ENCODE results near the gene RRBP1. TPM values are rescaled to one million over a fixed set of nuclear protein-coding genes. Genes with fewer than 3 reads are reported as not detected.

The RRBP1 gene
- total RNA-seq, 1 donor from 2014 or later, result 355 TPM

- DNase-seq (ENCODE audit: low spot score), result no peak
These were observed 60.6 kb downstream of the RRBP1 start for GRCh38 chr20:17621229-17621968.

- no peak for DNase-seq (ENCODE audit: low spot score)
These were observed 61.4 kb downstream of the RRBP1 start for GRCh38 chr20:17620371-17621228.

GRCh38 chr20:17619351-17620093 lies 62.5 kb downstream of the RRBP1 start:
- no peak for DNase-seq (ENCODE audit: low spot score)

GRCh38 chr20:17618673-17619013 lies 63.4 kb downstream of the RRBP1 start:
- no peak for DNase-seq (ENCODE audit: low spot score)

GRCh38 chr20:17617868-17618672 lies 64.0 kb downstream of the RRBP1 start:
- no peak for DNase-seq (ENCODE audit: low spot score)

- no peak for DNase-seq (ENCODE audit: low spot score)
These were observed 64.7 kb downstream of the RRBP1 start for GRCh38 chr20:17617212-17617867.

- DNase-seq (ENCODE audit: low spot score), result no peak
These were observed 65.4 kb downstream of the RRBP1 start for GRCh38 chr20:17616480-17617211.

- DNase-seq (ENCODE audit: low spot score), result peak; percentile 13
These were observed 66.2 kb downstream of the RRBP1 start for GRCh38 chr20:17615645-17616479.

- DNase-seq (ENCODE audit: low spot score), result peak; percentile 21
These were observed 67.0 kb downstream of the RRBP1 start for GRCh38 chr20:17614812-17615644.

- peak; percentile 83 for DNase-seq (ENCODE audit: low spot score)
These were observed 67.7 kb downstream of the RRBP1 start for GRCh38 chr20:17614176-17614811.

GRCh38 chr20:17613328-17614175 lies 68.5 kb downstream of the RRBP1 start:
- no peak for DNase-seq (ENCODE audit: low spot score)

GRCh38 chr20:17612992-17613327 lies 69.1 kb downstream of the RRBP1 start:
- no peak for DNase-seq (ENCODE audit: low spot score)

- peak; percentile 44 for DNase-seq (ENCODE audit: low spot score)
These were observed 69.6 kb downstream of the RRBP1 start for GRCh38 chr20:17612287-17612991.

- no peak for DNase-seq (ENCODE audit: low spot score)
These were observed 70.3 kb downstream of the RRBP1 start for GRCh38 chr20:17611540-17612286.

GRCh38 chr20:17611290-17611539 lies 70.8 kb downstream of the RRBP1 start:
- no peak for DNase-seq (ENCODE audit: low spot score)

All from mucosa of gallbladder (tissue), 1 donor.